Measurements from ENCODE around the gene THUMPD2. TPM values are rescaled to one million over a fixed set of nuclear protein-coding genes. Genes with fewer than 3 reads are reported as not detected.

The THUMPD2 gene
- total RNA-seq, 1 donor from 2014 or later = 21.6 TPM

GRCh38 chr2:39724828-39725144, 54.3 kb downstream of the THUMPD2 start:
- no peak overlapping the region for H3K4me3 Mint-ChIP-seq
- H3K27me3 Mint-ChIP-seq (ENCODE audit: insufficient read depth) = peaks cover 8% of the 10 kb centered on the region
- no peak for DNase-seq (ENCODE audit: low spot score)
- intact Hi-C loops (cut with micrococcal nuclease) = loop anchor here (5.0 kb wide), 1 partner anchor 132 kb away; no protein-coding TSS in a partner anchor
- no peak overlapping the region for H3K27ac Mint-ChIP-seq
- no peaks in the 10 kb centered on the region for H3K4me1 Mint-ChIP-seq (ENCODE audit: low read depth)
- peaks cover 4% of the 10 kb centered on the region for H3K36me3 Mint-ChIP-seq (ENCODE audit: low read depth)
- peaks cover 3% of the 10 kb centered on the region for H3K9me3 Mint-ChIP-seq

- no peak overlapping the region for H3K4me3 Mint-ChIP-seq
- no peak overlapping the region for H3K27ac Mint-ChIP-seq
- intact Hi-C loops (cut with micrococcal nuclease) = no loop called here
- no peaks in the 10 kb centered on the region for H3K4me1 Mint-ChIP-seq (ENCODE audit: low read depth)
- DNase-seq (ENCODE audit: low spot score) = no peak
- peaks cover 3% of the 10 kb centered on the region for H3K9me3 Mint-ChIP-seq
- peaks cover 8% of the 10 kb centered on the region for H3K27me3 Mint-ChIP-seq (ENCODE audit: insufficient read depth)
- H3K36me3 Mint-ChIP-seq (ENCODE audit: low read depth) = peaks cover 4% of the 10 kb centered on the region
These were observed 54.9 kb downstream of the THUMPD2 start for GRCh38 chr2:39723946-39724827.

DNA sequence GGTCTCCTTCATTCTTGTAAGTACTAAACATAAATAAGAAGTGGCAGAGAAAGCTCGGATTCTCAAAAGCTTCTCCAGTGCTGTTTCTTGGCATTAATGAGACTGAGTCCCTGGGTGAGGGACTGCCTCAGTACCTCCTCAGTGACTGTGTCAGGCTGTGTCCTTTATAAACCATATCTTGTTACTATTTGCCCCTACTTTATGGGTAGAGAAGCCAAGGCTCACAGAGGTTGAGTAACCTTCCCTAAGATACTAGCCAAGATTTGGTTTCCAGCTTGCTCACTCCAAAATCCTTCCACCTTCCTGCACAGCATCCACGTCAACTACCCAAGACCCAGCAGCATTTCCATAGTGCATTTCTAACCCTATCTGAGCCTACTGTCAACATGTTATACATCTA, 55.6 kb downstream of the THUMPD2 start:
- no peak overlapping the region for H3K27ac Mint-ChIP-seq
- no peak for DNase-seq (ENCODE audit: low spot score)
- H3K4me1 Mint-ChIP-seq (ENCODE audit: low read depth) = no peaks in the 10 kb centered on the region
- peaks cover 8% of the 10 kb centered on the region for H3K27me3 Mint-ChIP-seq (ENCODE audit: insufficient read depth)
- peaks cover 3% of the 10 kb centered on the region for H3K9me3 Mint-ChIP-seq
- no peak overlapping the region for H3K4me3 Mint-ChIP-seq
- intact Hi-C loops (cut with micrococcal nuclease) = no loop called here
- peaks cover 2% of the 10 kb centered on the region for H3K36me3 Mint-ChIP-seq (ENCODE audit: low read depth)

- Mint-ChIP-seq H3K9me3 (no peaks in the 10 kb centered on the region), H3K27me3 (ENCODE audit: insufficient read depth) (peaks cover 6% of the 10 kb centered on the region), H3K4me3 (no peak overlapping the region), H3K36me3 (ENCODE audit: low read depth) (no peaks in the 10 kb centered on the region), H3K4me1 (ENCODE audit: low read depth) (no peaks in the 10 kb centered on the region), H3K27ac (no peak overlapping the region)
- intact Hi-C loops (cut with micrococcal nuclease) = no loop called here
- DNase-seq (ENCODE audit: low spot score) = no peak
These were observed 58.1 kb downstream of the THUMPD2 start for GRCh38 chr2:39720970-39721369.

DNA sequence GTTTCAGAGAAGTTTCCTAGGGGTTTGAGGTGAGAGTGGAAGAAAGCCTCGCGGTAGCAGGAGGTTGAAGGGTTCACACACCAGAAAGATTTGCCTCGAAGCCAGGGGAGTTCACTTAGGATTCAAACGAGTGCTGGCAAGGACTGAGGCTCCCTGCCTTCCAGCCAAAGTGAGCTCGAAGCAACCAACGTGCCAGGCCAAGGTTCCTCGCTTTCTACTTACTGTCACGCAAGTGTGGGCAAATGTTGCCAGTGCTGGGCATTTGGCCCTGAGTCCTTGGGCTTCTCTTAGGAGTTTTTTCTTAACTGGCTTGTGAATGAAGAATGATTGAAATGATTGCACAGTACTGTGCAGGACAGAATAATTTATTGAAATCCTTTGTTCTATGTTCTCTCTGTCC, 59.7 kb downstream of the THUMPD2 start:
- intact Hi-C loops (cut with micrococcal nuclease) = no loop called here
- no peak overlapping the region for H3K27ac Mint-ChIP-seq
- no peaks in the 10 kb centered on the region for H3K9me3 Mint-ChIP-seq
- no peak for DNase-seq (ENCODE audit: low spot score)
- H3K4me3 Mint-ChIP-seq = no peak overlapping the region
- peaks cover 6% of the 10 kb centered on the region for H3K27me3 Mint-ChIP-seq (ENCODE audit: insufficient read depth)
- H3K4me1 Mint-ChIP-seq (ENCODE audit: low read depth) = no peaks in the 10 kb centered on the region
- no peaks in the 10 kb centered on the region for H3K36me3 Mint-ChIP-seq (ENCODE audit: low read depth)

DNA sequence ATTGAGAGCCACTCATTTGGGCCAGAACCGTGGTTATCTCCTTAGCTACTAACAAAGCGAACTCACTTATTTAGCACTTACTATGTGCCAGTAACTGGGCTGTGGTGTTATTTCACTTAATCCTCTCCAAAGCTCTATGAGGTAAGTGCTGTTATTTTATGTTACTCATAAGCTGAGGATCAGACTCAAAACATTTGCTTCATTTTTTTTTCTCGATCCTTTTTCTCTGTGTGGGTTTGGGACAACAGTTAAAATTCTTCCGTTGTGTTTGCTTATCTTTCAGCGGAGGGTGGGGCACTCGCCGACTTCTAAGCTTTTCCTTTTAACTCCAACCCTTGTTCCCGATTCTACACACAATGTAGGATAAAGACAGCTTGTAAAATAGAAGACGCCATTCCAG, 60.6 kb downstream of the THUMPD2 start:
- no peaks in the 10 kb centered on the region for H3K4me1 Mint-ChIP-seq (ENCODE audit: low read depth)
- H3K36me3 Mint-ChIP-seq (ENCODE audit: low read depth) = no peaks in the 10 kb centered on the region
- peaks cover 8% of the 10 kb centered on the region for H3K27me3 Mint-ChIP-seq (ENCODE audit: insufficient read depth)
- no peaks in the 10 kb centered on the region for H3K9me3 Mint-ChIP-seq
- intact Hi-C loops (cut with micrococcal nuclease) = no loop called here
- H3K27ac Mint-ChIP-seq = no peak overlapping the region
- no peak for DNase-seq (ENCODE audit: low spot score)
- no peak overlapping the region for H3K4me3 Mint-ChIP-seq

GRCh38 chr2:39717067-39717466, 62.0 kb downstream of the THUMPD2 start:
- Mint-ChIP-seq H3K27ac (no peak overlapping the region), H3K36me3 (ENCODE audit: low read depth) (no peaks in the 10 kb centered on the region), H3K4me1 (ENCODE audit: low read depth) (no peaks in the 10 kb centered on the region), H3K4me3 (no peak overlapping the region), H3K27me3 (ENCODE audit: insufficient read depth) (peaks cover 8% of the 10 kb centered on the region), H3K9me3 (no peaks in the 10 kb centered on the region)
- no peak for DNase-seq (ENCODE audit: low spot score)
- intact Hi-C loops (cut with micrococcal nuclease) = no loop called here

DNA sequence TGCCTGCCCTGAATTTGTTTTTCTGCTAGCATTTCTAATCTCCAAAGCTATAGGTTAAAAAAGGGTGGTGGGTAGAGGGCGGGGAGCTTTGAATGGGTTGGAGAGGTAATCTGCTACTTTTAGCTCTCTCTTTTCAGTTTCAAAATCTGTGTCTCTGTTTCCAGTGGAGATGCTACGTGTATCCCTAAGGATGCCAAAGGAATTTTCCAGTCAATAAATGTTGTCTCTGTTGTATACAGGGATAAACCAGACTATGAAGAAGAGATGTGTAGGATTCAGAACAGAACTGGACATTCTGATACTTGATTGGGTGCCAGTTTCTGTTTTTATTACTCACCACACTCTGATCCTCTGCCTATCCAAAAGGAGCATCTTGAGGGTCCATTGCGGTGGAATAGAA, 63.2 kb downstream of the THUMPD2 start:
- intact Hi-C loops (cut with micrococcal nuclease) = no loop called here
- no peak overlapping the region for H3K27ac Mint-ChIP-seq
- peaks cover 5% of the 10 kb centered on the region for H3K27me3 Mint-ChIP-seq (ENCODE audit: insufficient read depth)
- H3K4me1 Mint-ChIP-seq (ENCODE audit: low read depth) = no peaks in the 10 kb centered on the region
- H3K4me3 Mint-ChIP-seq = no peak overlapping the region
- no peaks in the 10 kb centered on the region for H3K9me3 Mint-ChIP-seq
- no peaks in the 10 kb centered on the region for H3K36me3 Mint-ChIP-seq (ENCODE audit: low read depth)
- DNase-seq (ENCODE audit: low spot score) = no peak

- no peaks in the 10 kb centered on the region for H3K36me3 Mint-ChIP-seq (ENCODE audit: low read depth)
- DNase-seq (ENCODE audit: low spot score) = no peak
- no peaks in the 10 kb centered on the region for H3K4me1 Mint-ChIP-seq (ENCODE audit: low read depth)
- peaks cover 7% of the 10 kb centered on the region for H3K27me3 Mint-ChIP-seq (ENCODE audit: insufficient read depth)
- intact Hi-C loops (cut with micrococcal nuclease) = no loop called here
- no peak overlapping the region for H3K27ac Mint-ChIP-seq
- H3K9me3 Mint-ChIP-seq = no peaks in the 10 kb centered on the region
- H3K4me3 Mint-ChIP-seq = no peak overlapping the region
These were observed 64.0 kb downstream of the THUMPD2 start for GRCh38 chr2:39715095-39715494.

DNA sequence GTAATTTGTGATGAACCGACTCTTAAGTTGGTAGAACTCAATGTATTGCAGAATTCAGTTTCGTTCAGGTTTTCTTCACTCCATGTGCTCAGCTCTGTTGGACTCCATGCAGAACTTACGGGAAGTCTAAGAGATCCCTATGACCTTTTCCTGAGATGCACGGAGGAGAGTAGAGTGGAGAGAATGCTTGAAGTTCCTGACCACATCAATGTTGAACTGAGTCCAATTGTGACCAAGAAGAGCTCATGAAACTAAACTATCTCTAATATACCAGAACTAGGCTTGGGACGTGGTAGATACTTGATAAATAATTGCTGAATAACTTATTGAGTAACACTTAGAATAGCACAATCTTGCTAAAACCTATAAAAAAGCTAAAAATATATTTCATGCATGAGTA, 66.1 kb downstream of the THUMPD2 start:
- no peaks in the 10 kb centered on the region for H3K9me3 Mint-ChIP-seq
- DNase-seq (ENCODE audit: low spot score) = no peak
- H3K27me3 Mint-ChIP-seq (ENCODE audit: insufficient read depth) = peaks cover 12% of the 10 kb centered on the region
- intact Hi-C loops (cut with micrococcal nuclease) = no loop called here
- H3K4me1 Mint-ChIP-seq (ENCODE audit: low read depth) = no peaks in the 10 kb centered on the region
- H3K36me3 Mint-ChIP-seq (ENCODE audit: low read depth) = no peaks in the 10 kb centered on the region
- H3K27ac Mint-ChIP-seq = no peak overlapping the region
- H3K4me3 Mint-ChIP-seq = no peak overlapping the region

DNA sequence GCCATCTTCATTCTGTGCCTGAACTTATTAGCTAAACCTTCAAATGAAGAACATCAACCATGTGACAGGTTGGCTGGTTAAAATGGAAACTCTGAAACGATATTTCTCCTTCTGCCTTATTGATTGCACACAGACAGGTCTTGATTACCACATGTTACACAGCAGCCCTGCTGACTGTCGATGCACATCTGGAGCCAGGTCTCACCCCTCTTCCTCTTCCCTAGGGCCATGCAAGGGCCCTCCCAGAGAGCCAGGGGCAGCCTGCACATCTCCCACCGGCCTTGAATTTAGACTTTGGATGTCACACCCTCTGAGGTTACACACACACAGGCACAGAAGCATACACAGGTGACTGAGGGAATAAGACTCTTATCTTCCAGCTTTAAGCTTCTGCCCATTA, 68.3 kb downstream of the THUMPD2 start:
- Mint-ChIP-seq H3K9me3 (no peaks in the 10 kb centered on the region), H3K27me3 (ENCODE audit: insufficient read depth) (peaks cover 12% of the 10 kb centered on the region), H3K4me1 (ENCODE audit: low read depth) (no peaks in the 10 kb centered on the region), H3K27ac (no peak overlapping the region), H3K4me3 (no peak overlapping the region), H3K36me3 (ENCODE audit: low read depth) (no peaks in the 10 kb centered on the region)
- intact Hi-C loops (cut with micrococcal nuclease) = no loop called here
- DNase-seq (ENCODE audit: low spot score) = no peak

- H3K27ac Mint-ChIP-seq = no peak overlapping the region
- H3K9me3 Mint-ChIP-seq = no peaks in the 10 kb centered on the region
- no peaks in the 10 kb centered on the region for H3K4me1 Mint-ChIP-seq (ENCODE audit: low read depth)
- peaks cover 8% of the 10 kb centered on the region for H3K27me3 Mint-ChIP-seq (ENCODE audit: insufficient read depth)
- H3K36me3 Mint-ChIP-seq (ENCODE audit: low read depth) = no peaks in the 10 kb centered on the region
- no peak overlapping the region for H3K4me3 Mint-ChIP-seq
- DNase-seq (ENCODE audit: low spot score) = no peak
- intact Hi-C loops (cut with micrococcal nuclease) = no loop called here
These were observed 71.1 kb downstream of the THUMPD2 start for GRCh38 chr2:39708003-39708402.

GRCh38 chr2:39706945-39707344, 72.1 kb downstream of the THUMPD2 start:
- peaks cover 5% of the 10 kb centered on the region for H3K9me3 Mint-ChIP-seq
- H3K36me3 Mint-ChIP-seq (ENCODE audit: low read depth) = no peaks in the 10 kb centered on the region
- intact Hi-C loops (cut with micrococcal nuclease) = no loop called here
- H3K4me1 Mint-ChIP-seq (ENCODE audit: low read depth) = no peaks in the 10 kb centered on the region
- no peak overlapping the region for H3K4me3 Mint-ChIP-seq
- H3K27me3 Mint-ChIP-seq (ENCODE audit: insufficient read depth) = peaks cover 8% of the 10 kb centered on the region
- no peak overlapping the region for H3K27ac Mint-ChIP-seq
- DNase-seq (ENCODE audit: low spot score) = no peak

GRCh38 chr2:39706312-39706711, 72.7 kb downstream of the THUMPD2 start:
- peaks cover 11% of the 10 kb centered on the region for H3K9me3 Mint-ChIP-seq
- no peaks in the 10 kb centered on the region for H3K36me3 Mint-ChIP-seq (ENCODE audit: low read depth)
- peaks cover 8% of the 10 kb centered on the region for H3K27me3 Mint-ChIP-seq (ENCODE audit: insufficient read depth)
- no peaks in the 10 kb centered on the region for H3K4me1 Mint-ChIP-seq (ENCODE audit: low read depth)
- no peak for DNase-seq (ENCODE audit: low spot score)
- H3K27ac Mint-ChIP-seq = no peak overlapping the region
- H3K4me3 Mint-ChIP-seq = no peak overlapping the region
- intact Hi-C loops (cut with micrococcal nuclease) = no loop called here
